ENCODE measurements around the gene ITGB1BP1.

Gene ITGB1BP1

GRCh38 chr2:9445089-9445488, 21.8 kb upstream of the ITGB1BP1 start:
- no peak overlapping the region for H3K27ac ChIP-seq (ENCODE audit: low read depth, low read length)
- no peak overlapping the region for H3K9ac ChIP-seq (ENCODE audit: low read length)
- H3K4me1 ChIP-seq (ENCODE audit: control insufficient read depth, insufficient read depth, low read length), result no peaks in the 10 kb centered on the region
- H3K27me3 ChIP-seq (ENCODE audit: control insufficient read depth, insufficient read depth, low read length), result no peaks in the 10 kb centered on the region
- peaks cover 16% of the 10 kb centered on the region for H3K36me3 ChIP-seq (ENCODE audit: control insufficient read depth, insufficient read depth, low read length)
- no peak overlapping the region for H3K4me3 ChIP-seq (ENCODE audit: low read length)

- Histone ChIP-seq H3K27ac (ENCODE audit: low read depth, low read length) (no peak overlapping the region), H3K36me3 (ENCODE audit: control insufficient read depth, insufficient read depth, low read length) (peaks cover 16% of the 10 kb centered on the region), H3K4me1 (ENCODE audit: control insufficient read depth, insufficient read depth, low read length) (no peaks in the 10 kb centered on the region), H3K27me3 (ENCODE audit: control insufficient read depth, insufficient read depth, low read length) (no peaks in the 10 kb centered on the region), H3K9ac (ENCODE audit: low read length) (no peak overlapping the region), H3K4me3 (ENCODE audit: low read length) (no peak overlapping the region)
These were observed 20.2 kb upstream of the ITGB1BP1 start for GRCh38 chr2:9443526-9443925.

DNA sequence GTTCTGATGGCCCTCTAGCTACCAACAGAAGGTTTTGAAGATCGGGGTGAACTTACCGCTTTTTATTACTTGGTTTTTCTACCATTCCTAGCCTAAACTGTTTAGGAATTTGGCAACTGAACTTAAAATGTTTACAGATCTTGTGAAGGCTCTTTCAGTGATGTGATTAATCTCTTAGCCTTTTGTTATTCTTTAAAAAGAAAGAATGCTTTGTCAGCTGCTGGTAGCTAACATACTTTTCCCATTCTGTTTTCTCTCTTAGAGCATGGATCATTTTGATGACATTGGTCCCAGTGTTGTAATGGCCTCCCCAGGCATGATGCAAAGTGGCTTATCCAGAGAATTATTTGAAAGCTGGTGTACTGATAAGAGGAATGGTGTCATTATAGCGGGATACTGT, 18.2 kb upstream of the ITGB1BP1 start:
- Histone ChIP-seq H3K36me3 (ENCODE audit: control insufficient read depth, insufficient read depth, low read length) (peaks cover 20% of the 10 kb centered on the region), H3K4me1 (ENCODE audit: control insufficient read depth, insufficient read depth, low read length) (no peaks in the 10 kb centered on the region), H3K27me3 (ENCODE audit: control insufficient read depth, insufficient read depth, low read length) (no peaks in the 10 kb centered on the region), H3K4me3 (ENCODE audit: low read length) (no peak overlapping the region), H3K9ac (ENCODE audit: low read length) (no peak overlapping the region), H3K27ac (ENCODE audit: low read depth, low read length) (no peak overlapping the region)

DNA sequence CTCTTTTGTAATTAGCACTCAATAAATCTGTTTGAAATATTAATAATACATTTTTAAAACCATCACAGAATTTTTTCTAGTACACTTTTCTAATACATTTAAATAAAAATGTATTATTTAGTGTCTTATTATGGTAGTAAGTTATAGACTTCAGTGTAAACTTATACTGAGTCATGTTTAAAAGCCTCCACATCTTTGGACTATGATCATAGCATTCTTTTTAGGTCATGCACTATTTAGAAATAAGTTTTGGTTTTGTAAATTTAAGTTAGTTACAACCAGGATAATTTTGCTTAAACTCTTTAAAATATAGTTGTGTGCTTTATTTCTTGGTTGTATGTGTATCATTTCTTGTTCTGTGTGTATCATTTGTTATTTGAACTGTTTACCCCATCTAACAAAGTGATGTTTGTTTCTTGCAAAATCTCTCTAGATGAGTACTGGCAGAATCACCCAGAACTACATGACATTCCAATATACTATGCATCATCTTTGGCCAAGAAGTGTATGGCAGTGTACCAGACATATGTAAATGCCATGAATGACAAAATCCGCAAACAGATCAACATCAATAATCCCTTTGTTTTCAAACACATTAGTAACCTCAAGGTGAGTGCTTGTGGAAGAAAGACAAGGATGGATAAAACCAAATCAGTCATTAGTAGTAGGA, 16.9 kb upstream of the ITGB1BP1 start:
- Histone ChIP-seq H3K9ac (ENCODE audit: low read length) (no peak overlapping the region), H3K4me1 (ENCODE audit: control insufficient read depth, insufficient read depth, low read length) (no peaks in the 10 kb centered on the region), H3K4me3 (ENCODE audit: low read length) (no peak overlapping the region), H3K27me3 (ENCODE audit: control insufficient read depth, insufficient read depth, low read length) (no peaks in the 10 kb centered on the region), H3K27ac (ENCODE audit: low read depth, low read length) (no peak overlapping the region), H3K36me3 (ENCODE audit: control insufficient read depth, insufficient read depth, low read length) (peaks cover 12% of the 10 kb centered on the region)

- no peak overlapping the region for H3K27ac ChIP-seq (ENCODE audit: low read depth, low read length)
- no peaks in the 10 kb centered on the region for H3K27me3 ChIP-seq (ENCODE audit: control insufficient read depth, insufficient read depth, low read length)
- no peak overlapping the region for H3K4me3 ChIP-seq (ENCODE audit: low read length)
- H3K36me3 ChIP-seq (ENCODE audit: control insufficient read depth, insufficient read depth, low read length), result peaks cover 13% of the 10 kb centered on the region
- H3K4me1 ChIP-seq (ENCODE audit: control insufficient read depth, insufficient read depth, low read length), result no peaks in the 10 kb centered on the region
- H3K9ac ChIP-seq (ENCODE audit: low read length), result no peak overlapping the region
These were observed 16.2 kb upstream of the ITGB1BP1 start for GRCh38 chr2:9439536-9439935.

- Histone ChIP-seq H3K4me3 (ENCODE audit: low read length) (no peak overlapping the region), H3K27me3 (ENCODE audit: control insufficient read depth, insufficient read depth, low read length) (no peaks in the 10 kb centered on the region), H3K36me3 (ENCODE audit: control insufficient read depth, insufficient read depth, low read length) (peaks cover 18% of the 10 kb centered on the region), H3K27ac (ENCODE audit: low read depth, low read length) (no peak overlapping the region), H3K9ac (ENCODE audit: low read length) (no peak overlapping the region), H3K4me1 (ENCODE audit: control insufficient read depth, insufficient read depth, low read length) (no peaks in the 10 kb centered on the region)
These were observed 11.2 kb upstream of the ITGB1BP1 start for GRCh38 chr2:9434489-9434888.

- no peak overlapping the region for H3K27ac ChIP-seq (ENCODE audit: low read depth, low read length)
- peaks cover 10% of the 10 kb centered on the region for H3K36me3 ChIP-seq (ENCODE audit: control insufficient read depth, insufficient read depth, low read length)
These were observed 7.3 kb upstream of the ITGB1BP1 start for GRCh38 chr2:9430316-9431293.

DNA sequence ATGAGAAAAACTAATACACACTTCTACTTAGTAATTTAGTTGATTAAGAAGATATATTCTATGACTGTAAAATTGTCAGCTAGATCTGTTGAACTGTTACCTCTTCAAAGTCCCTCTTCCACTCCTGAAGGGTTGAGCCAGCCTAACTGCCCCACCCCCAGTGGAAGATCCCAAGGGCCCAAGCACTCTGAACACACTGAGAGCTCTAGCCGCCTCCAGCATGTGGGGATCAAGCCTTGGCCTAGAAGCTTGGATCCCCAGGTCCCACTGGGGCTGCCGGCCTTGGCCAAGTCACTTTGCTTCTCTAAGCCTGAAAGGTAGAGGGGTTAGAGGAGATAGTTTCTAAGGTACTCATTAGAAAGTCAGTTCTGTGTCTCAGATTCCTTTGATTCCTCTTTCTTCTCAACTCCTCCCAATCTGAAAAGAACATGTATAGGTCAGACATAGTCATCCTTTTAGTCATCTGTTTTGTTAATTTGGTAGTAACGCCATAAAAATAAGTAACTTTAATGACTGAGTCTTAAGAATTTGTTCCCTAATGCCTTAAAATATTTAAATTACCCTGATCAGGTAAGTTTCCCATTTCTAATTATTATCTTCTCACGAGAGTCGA, 5.7 kb upstream of the ITGB1BP1 start:
- H3K9ac ChIP-seq (ENCODE audit: low read length), result no peak overlapping the region
- no peak overlapping the region for H3K4me3 ChIP-seq (ENCODE audit: low read length)

More at GRCh38 chr2:9430316-9431293, 7.3 kb upstream of the ITGB1BP1 start:
- Histone ChIP-seq H3K4me3 (ENCODE audit: low read length) (no peak overlapping the region), H3K9ac (ENCODE audit: low read length) (no peak overlapping the region), H3K27me3 (ENCODE audit: control insufficient read depth, insufficient read depth, low read length) (no peaks in the 10 kb centered on the region), H3K4me1 (ENCODE audit: control insufficient read depth, insufficient read depth, low read length) (no peaks in the 10 kb centered on the region)

DNA sequence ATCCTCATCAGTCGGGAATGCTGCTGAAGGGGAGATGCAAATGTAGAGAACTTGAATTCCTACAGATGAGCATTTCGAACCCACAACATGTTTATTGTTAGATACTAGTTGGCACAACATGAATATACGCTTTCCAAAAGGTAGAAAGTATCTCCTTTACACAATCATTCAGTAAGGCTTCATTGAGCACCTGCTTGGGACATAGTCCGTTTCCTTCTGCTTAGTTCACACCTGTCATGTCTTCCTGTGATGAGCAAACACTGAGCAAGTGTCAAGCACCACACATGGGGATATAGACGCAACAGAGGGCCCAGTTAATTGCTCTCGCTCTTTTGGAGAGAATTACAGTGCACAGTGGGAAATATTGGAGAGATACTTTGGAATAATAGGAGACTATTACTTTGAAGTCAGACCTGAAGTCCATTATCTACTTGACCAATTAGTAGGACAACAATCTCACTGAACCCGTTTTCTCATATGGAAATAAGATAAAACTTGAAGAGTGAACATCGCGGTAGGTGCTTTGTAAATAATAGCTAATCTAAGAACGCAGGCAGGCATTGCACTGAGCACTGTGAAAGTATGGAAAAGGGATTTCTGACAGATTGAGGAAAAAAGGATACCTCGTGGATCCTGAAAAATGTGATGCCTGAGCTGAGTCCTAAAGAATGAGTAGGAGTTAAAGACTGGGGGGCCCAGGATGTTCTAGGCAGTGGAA, 1.3 kb upstream of the ITGB1BP1 start:
- peak overlapping the region; percentile 98 for H3K4me3 ChIP-seq (ENCODE audit: low read length)
- no peak overlapping the region for H3K27ac ChIP-seq (ENCODE audit: low read depth, low read length)
- peak overlapping the region; percentile 92 for H3K9ac ChIP-seq (ENCODE audit: low read length)
- peaks cover under 1% of the 10 kb centered on the region for H3K36me3 ChIP-seq (ENCODE audit: control insufficient read depth, insufficient read depth, low read length)
- H3K4me1 ChIP-seq (ENCODE audit: control insufficient read depth, insufficient read depth, low read length), result peaks cover 11% of the 10 kb centered on the region
- no peaks in the 10 kb centered on the region for H3K27me3 ChIP-seq (ENCODE audit: control insufficient read depth, insufficient read depth, low read length)

More for the DNA sequence above, 5.7 kb upstream of the ITGB1BP1 start:
- Histone ChIP-seq H3K27me3 (ENCODE audit: control insufficient read depth, insufficient read depth, low read length) (no peaks in the 10 kb centered on the region), H3K27ac (ENCODE audit: low read depth, low read length) (no peak overlapping the region), H3K4me1 (ENCODE audit: control insufficient read depth, insufficient read depth, low read length) (peaks cover 5% of the 10 kb centered on the region), H3K36me3 (ENCODE audit: control insufficient read depth, insufficient read depth, low read length) (peaks cover 6% of the 10 kb centered on the region)

DNA sequence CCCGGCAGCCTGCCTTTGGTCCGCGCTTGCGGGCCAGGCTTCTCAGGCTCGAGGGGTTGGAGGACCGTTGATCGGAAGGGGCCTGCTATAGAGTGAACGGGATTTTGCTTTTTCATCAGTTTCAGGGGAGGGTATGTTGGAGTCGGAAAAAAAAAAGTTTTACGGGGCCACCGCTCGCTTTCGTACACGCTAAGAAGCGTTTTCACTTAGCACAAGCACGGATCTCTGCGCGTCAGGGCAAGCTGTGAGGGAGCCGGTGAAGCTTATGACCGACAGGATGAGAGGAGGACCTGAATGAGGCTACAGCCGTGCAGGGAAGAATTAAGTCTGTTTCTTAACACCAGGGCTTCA, 569 bp upstream of the ITGB1BP1 start:
- H3K4me1 ChIP-seq (ENCODE audit: control insufficient read depth, insufficient read depth, low read length), result peaks cover 11% of the 10 kb centered on the region
- peak overlapping the region; percentile 98 for H3K4me3 ChIP-seq (ENCODE audit: low read length)
- H3K27me3 ChIP-seq (ENCODE audit: control insufficient read depth, insufficient read depth, low read length), result no peaks in the 10 kb centered on the region
- H3K9ac ChIP-seq (ENCODE audit: low read length), result peak overlapping the region; percentile 92
- H3K27ac ChIP-seq (ENCODE audit: low read depth, low read length), result peak overlapping the region; percentile 93
- no peaks in the 10 kb centered on the region for H3K36me3 ChIP-seq (ENCODE audit: control insufficient read depth, insufficient read depth, low read length)

- Histone ChIP-seq H3K27ac (ENCODE audit: low read depth, low read length) (peak overlapping the region; percentile 93), H3K27me3 (ENCODE audit: control insufficient read depth, insufficient read depth, low read length) (no peaks in the 10 kb centered on the region), H3K9ac (ENCODE audit: low read length) (peak overlapping the region; percentile 66), H3K4me1 (ENCODE audit: control insufficient read depth, insufficient read depth, low read length) (peaks cover 11% of the 10 kb centered on the region), H3K4me3 (ENCODE audit: low read length) (peak overlapping the region; percentile 98), H3K36me3 (ENCODE audit: control insufficient read depth, insufficient read depth, low read length) (no peaks in the 10 kb centered on the region)
These were observed 818 bp downstream of the ITGB1BP1 start for GRCh38 chr2:9422321-9423099.

Measured in rectal smooth muscle tissue (tissue), 1 donor.